ENCODE data around the gene PCYT2. TPM values are rescaled to one million over a fixed set of nuclear protein-coding genes. Genes with fewer than 3 reads are reported as not detected.

PCYT2 gene
- total and polyA plus RNA-seq, 10 of the 15 experiments (the other 5 are each of a cell fraction or from before 2014, with no cell fraction given): 0.63 to 72.0 (median 45.0) TPM

GRCh38 chr17:81927653-81928543 lies 16.7 kb upstream of the PCYT2 start, which contains the start of gene MAFG (continued):
- TF ChIP-seq, protein P1, sequence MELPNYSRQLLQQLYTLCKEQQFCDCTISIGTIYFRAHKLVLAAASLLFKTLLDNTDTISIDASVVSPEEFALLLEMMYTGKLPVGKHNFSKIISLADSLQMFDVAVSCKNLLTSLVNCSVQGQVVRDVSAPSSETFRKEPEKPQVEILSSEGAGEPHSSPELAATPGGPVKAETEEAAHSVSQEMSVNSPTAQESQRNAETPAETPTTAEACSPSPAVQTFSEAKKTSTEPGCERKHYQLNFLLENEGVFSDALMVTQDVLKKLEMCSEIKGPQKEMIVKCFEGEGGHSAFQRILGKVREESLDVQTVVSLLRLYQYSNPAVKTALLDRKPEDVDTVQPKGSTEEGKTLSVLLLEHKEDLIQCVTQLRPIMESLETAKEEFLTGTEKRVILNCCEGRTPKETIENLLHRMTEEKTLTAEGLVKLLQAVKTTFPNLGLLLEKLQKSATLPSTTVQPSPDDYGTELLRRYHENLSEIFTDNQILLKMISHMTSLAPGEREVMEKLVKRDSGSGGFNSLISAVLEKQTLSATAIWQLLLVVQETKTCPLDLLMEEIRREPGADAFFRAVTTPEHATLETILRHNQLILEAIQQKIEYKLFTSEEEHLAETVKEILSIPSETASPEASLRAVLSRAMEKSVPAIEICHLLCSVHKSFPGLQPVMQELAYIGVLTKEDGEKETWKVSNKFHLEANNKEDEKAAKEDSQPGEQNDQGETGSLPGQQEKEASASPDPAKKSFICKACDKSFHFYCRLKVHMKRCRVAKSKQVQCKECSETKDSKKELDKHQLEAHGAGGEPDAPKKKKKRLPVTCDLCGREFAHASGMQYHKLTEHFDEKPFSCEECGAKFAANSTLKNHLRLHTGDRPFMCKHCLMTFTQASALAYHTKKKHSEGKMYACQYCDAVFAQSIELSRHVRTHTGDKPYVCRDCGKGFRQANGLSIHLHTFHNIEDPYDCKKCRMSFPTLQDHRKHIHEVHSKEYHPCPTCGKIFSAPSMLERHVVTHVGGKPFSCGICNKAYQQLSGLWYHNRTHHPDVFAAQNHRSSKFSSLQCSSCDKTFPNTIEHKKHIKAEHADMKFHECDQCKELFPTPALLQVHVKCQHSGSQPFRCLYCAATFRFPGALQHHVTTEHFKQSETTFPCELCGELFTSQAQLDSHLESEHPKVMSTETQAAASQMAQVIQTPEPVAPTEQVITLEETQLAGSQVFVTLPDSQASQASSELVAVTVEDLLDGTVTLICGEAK (IDR thresholded peaks at IDR 0.05; ENCODE audit: borderline replicate concordance): no peak
- TF ChIP-seq, protein P2, sequence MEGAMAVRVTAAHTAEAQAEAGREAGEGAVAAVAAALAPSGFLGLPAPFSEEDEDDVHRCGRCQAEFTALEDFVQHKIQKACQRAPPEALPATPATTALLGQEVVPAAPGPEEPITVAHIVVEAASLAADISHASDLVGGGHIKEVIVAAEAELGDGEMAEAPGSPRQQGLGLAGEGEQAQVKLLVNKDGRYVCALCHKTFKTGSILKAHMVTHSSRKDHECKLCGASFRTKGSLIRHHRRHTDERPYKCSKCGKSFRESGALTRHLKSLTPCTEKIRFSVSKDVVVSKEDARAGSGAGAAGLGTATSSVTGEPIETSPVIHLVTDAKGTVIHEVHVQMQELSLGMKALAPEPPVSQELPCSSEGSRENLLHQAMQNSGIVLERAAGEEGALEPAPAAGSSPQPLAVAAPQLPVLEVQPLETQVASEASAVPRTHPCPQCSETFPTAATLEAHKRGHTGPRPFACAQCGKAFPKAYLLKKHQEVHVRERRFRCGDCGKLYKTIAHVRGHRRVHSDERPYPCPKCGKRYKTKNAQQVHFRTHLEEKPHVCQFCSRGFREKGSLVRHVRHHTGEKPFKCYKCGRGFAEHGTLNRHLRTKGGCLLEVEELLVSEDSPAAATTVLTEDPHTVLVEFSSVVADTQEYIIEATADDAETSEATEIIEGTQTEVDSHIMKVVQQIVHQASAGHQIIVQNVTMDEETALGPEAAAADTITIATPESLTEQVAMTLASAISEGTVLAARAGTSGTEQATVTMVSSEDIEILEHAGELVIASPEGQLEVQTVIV (IDR thresholded peaks at IDR 0.05; ENCODE audit: borderline replicate concordance, partially characterized antibody): no peak
- TF ChIP-seq ZNF384 (IDR thresholded peaks at IDR 0.05; ENCODE audit: borderline replicate concordance, low read depth, low read length) (no peak), CBX5 (IDR thresholded peaks at IDR 0.05; ENCODE audit: low read depth) (no peak), SMARCA5 (IDR thresholded peaks at IDR 0.05) (no peak; the same call in none of the 2 replicates), ZBED1 (IDR thresholded peaks at IDR 0.05; ENCODE audit: borderline replicate concordance) (no peak), YBX1 (IDR thresholded peaks at IDR 0.05) (no peak), NR2C2 (IDR thresholded peaks at IDR 0.05; ENCODE audit: borderline replicate concordance, control insufficient read depth, insufficient read length, low read depth) (no peak), TARDBP (IDR thresholded peaks at IDR 0.05; ENCODE audit: borderline replicate concordance) (no peak)
- TF ChIP-seq, protein P3, sequence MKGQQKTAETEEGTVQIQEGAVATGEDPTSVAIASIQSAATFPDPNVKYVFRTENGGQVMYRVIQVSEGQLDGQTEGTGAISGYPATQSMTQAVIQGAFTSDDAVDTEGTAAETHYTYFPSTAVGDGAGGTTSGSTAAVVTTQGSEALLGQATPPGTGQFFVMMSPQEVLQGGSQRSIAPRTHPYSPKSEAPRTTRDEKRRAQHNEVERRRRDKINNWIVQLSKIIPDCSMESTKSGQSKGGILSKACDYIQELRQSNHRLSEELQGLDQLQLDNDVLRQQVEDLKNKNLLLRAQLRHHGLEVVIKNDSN (IDR thresholded peaks at IDR 0.05; ENCODE audit: borderline replicate concordance, extremely low read length, insufficient read depth, low read depth, low read length): peak; percentile 94
- TF ChIP-seq, protein P4, sequence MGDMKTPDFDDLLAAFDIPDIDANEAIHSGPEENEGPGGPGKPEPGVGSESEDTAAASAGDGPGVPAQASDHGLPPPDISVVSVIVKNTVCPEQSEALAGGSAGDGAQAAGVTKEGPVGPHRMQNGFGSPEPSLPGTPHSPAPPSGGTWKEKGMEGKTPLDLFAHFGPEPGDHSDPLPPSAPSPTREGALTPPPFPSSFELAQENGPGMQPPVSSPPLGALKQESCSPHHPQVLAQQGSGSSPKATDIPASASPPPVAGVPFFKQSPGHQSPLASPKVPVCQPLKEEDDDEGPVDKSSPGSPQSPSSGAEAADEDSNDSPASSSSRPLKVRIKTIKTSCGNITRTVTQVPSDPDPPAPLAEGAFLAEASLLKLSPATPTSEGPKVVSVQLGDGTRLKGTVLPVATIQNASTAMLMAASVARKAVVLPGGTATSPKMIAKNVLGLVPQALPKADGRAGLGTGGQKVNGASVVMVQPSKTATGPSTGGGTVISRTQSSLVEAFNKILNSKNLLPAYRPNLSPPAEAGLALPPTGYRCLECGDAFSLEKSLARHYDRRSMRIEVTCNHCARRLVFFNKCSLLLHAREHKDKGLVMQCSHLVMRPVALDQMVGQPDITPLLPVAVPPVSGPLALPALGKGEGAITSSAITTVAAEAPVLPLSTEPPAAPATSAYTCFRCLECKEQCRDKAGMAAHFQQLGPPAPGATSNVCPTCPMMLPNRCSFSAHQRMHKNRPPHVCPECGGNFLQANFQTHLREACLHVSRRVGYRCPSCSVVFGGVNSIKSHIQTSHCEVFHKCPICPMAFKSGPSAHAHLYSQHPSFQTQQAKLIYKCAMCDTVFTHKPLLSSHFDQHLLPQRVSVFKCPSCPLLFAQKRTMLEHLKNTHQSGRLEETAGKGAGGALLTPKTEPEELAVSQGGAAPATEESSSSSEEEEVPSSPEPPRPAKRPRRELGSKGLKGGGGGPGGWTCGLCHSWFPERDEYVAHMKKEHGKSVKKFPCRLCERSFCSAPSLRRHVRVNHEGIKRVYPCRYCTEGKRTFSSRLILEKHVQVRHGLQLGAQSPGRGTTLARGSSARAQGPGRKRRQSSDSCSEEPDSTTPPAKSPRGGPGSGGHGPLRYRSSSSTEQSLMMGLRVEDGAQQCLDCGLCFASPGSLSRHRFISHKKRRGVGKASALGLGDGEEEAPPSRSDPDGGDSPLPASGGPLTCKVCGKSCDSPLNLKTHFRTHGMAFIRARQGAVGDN (IDR thresholded peaks at IDR 0.05): 0 out of 2 replicates have a peak, but pooled peaks have one; percentile 53
- TF ChIP-seq, protein P5, sequence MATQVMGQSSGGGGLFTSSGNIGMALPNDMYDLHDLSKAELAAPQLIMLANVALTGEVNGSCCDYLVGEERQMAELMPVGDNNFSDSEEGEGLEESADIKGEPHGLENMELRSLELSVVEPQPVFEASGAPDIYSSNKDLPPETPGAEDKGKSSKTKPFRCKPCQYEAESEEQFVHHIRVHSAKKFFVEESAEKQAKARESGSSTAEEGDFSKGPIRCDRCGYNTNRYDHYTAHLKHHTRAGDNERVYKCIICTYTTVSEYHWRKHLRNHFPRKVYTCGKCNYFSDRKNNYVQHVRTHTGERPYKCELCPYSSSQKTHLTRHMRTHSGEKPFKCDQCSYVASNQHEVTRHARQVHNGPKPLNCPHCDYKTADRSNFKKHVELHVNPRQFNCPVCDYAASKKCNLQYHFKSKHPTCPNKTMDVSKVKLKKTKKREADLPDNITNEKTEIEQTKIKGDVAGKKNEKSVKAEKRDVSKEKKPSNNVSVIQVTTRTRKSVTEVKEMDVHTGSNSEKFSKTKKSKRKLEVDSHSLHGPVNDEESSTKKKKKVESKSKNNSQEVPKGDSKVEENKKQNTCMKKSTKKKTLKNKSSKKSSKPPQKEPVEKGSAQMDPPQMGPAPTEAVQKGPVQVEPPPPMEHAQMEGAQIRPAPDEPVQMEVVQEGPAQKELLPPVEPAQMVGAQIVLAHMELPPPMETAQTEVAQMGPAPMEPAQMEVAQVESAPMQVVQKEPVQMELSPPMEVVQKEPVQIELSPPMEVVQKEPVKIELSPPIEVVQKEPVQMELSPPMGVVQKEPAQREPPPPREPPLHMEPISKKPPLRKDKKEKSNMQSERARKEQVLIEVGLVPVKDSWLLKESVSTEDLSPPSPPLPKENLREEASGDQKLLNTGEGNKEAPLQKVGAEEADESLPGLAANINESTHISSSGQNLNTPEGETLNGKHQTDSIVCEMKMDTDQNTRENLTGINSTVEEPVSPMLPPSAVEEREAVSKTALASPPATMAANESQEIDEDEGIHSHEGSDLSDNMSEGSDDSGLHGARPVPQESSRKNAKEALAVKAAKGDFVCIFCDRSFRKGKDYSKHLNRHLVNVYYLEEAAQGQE (IDR thresholded peaks at IDR 0.05; ENCODE audit: low read depth, low read length): no peak

Data from GM12878 (cell line).